GM18951 (cell line): ENCODE data around the gene DCAF7.

Source experiments
- POLR2A ChIP-seq: IDR thresholded peaks from 4 replicates; pipeline ENCODE4 v1.6.1; 2011; ENCODE audit warnings: mild to moderate bottlenecking; ENCODE audit not compliant: insufficient read length, insufficient read depth; ENCODE audit errors: extremely low read depth
- in situ Hi-C: fragments of 300-500 bp; cut with MboI; formaldehyde crosslinking; loops from one replicate; pipeline ENCODE4 v1.12.0; 2022; ENCODE audit warnings: low sequenced_read_pairs, mixed read lengths, inconsistent platforms; ENCODE audit not compliant: unreplicated experiment

DCAF7 gene

DNA sequence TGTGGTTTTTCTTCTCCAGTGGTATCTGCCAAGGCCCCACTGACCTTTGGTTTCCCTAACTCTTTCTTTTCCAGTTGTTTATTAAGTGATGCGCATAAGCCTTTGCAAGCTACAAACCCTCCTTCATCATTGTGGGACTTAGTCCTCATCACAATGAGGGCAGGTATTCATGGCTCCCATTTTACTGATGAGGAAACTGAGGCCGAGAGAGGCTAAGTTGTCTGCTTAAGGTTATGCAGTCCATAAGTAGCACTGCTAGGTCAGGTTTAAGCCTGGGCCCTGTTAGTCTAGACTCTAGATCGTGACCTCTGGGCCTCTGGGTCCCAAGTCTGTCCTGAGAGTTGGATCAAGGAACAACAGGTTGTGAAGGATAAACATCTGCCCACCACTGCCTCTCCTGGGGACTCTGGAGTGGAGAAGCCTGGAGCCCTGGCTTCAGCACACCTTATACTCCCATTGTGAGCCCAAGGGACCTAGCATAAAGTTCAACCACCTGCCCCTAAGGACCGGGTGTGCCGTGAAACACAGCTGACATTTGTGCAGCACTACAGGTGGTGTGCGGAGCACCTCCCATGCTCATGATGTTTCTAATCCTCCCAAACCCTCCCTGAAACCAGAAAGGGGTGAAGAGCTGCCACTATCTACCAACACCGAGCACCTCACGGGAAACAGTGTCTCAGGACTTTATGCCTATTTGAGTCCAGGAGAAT, 32.3 kb upstream of the DCAF7 start:
- TF ChIP-seq POLR2A = no peak
- in situ Hi-C loops = no loop called here

DNA sequence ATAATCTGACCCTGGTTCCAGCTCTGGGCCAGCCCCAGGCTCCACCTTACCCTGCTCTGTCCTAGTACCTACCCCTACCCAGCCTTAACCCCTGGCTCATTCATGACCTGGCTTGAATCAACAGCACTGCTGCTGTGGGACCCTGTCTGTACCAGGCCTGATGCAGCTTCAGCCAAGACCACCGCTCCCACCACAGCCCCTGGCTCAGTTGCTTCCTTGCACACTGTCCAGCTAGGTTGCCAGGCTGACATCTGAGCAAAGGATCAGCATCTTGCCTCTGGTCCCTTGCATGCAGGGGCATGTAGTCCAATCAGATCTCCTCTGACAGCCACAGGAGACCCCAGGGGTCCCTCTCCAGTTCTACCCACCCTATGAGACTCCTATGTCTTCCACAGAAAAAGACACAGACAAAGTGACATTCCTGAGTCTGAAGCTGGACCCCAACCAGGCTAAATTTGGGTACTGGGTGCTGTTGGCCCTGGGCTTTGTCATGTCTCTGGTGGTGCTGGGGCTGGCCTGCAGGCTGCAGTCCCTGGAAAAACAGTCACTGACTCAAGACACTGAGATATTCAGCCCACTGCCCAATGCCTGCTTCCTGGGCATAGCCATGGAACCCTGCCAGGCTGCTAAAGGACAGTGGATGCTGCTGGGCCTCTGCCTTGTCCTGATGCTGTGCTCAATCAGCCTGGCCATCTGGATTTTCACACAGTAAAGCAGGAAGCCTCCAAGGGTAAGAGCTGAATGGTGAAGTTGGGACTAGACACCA, 31.0 kb upstream of the DCAF7 start:
- in situ Hi-C loops = no loop called here

DNA sequence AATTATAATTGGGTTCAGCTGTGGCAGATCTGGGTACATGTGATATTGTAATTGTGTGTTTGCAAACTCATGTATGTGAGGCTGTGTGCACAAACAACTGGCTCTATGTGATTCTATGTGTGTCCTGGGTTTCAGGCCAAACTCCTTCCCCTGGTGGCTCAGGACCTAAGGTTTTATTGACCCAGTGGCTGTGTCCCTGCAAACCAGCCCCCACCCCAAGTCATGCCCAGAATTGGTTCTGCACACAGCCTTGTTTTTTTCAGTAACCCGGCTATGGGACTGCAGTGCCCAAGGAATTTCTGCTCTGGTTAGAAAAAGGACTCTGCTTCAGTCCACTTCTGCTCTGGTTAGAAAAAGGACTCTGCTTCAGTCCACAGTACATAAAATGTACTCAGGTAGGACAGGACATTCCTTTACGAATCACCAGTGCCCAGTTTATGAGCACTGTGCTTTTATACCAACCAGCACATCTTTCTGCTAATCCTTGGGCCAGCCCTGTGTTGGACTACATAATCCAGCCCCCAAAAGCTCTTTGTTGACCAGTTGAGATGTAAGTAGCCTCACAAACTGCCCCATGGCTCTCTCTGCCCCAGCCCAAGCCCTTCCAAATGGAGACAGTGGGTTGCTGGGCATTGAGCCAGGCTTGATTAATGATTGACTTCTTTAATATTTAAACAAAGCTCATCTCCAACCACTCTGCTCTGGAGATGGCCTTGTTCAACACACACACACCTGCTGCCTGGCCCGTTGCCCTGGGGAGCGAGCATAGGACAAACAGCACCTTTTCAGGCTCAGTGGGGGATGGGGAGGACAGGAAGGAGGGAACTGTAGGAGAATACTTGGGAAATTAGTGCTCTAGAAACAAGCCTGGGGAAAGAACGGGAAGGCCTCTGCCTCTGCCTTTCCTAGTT, 30.1 kb upstream of the DCAF7 start:
- in situ Hi-C loops = no loop called here
- no peak for TF ChIP-seq POLR2A

More for the DNA sequence above, 31.0 kb upstream of the DCAF7 start:
- no peak for TF ChIP-seq POLR2A

DNA sequence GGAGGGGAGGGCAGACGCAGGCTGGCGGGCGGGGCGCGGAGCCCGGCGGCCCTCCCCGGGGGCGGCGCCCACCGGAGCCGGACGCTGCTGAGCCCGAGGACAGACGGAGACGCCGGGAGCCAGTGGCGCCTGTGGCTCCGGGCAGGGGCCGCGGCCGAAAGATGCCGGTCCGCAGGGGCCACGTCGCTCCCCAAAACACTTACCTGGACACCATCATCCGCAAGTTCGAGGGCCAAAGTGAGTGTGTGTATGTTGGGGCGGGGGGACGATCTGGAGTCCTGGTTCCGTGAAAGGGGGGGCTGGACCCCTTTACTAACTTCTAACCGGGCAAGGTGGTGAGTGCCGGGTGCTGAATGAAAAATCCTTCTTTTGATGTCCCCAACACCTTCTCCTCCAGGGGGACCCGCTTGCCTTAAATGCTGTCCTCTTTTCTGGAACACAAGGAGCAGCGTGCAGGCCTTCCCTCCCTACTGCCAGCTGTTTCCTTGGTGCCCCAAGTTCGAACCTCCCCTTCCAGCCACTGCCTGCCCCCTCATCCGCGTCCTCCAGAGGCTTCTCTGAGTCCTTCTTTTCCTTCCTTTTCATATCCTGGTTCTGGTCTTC, 26.9 kb upstream of the DCAF7 start, which contains the start of gene KCNH6:
TSS of gene KCNH6 (plus strand) at position 106 of the 603 bp plus-strand sequence. CDS start at position 162, 56 bp downstream.
- in situ Hi-C loops = no loop called here
- TF ChIP-seq POLR2A = no peak

DNA sequence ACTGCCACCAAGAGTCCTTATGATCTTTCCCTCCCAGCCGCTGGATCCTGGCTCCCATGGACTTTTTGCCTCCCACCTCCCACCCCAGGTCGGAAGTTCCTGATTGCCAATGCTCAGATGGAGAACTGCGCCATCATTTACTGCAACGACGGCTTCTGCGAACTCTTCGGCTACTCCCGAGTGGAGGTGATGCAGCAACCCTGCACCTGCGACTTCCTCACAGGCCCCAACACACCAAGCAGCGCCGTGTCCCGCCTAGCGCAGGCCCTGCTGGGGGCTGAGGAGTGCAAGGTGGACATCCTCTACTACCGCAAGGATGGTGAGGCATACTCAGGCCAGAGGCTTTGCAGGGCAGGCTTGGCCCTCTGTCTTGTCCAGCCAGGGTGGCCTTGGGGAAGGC, 26.2 kb upstream of the DCAF7 start:
- in situ Hi-C loops = no loop called here
- no peak for TF ChIP-seq POLR2A

DNA sequence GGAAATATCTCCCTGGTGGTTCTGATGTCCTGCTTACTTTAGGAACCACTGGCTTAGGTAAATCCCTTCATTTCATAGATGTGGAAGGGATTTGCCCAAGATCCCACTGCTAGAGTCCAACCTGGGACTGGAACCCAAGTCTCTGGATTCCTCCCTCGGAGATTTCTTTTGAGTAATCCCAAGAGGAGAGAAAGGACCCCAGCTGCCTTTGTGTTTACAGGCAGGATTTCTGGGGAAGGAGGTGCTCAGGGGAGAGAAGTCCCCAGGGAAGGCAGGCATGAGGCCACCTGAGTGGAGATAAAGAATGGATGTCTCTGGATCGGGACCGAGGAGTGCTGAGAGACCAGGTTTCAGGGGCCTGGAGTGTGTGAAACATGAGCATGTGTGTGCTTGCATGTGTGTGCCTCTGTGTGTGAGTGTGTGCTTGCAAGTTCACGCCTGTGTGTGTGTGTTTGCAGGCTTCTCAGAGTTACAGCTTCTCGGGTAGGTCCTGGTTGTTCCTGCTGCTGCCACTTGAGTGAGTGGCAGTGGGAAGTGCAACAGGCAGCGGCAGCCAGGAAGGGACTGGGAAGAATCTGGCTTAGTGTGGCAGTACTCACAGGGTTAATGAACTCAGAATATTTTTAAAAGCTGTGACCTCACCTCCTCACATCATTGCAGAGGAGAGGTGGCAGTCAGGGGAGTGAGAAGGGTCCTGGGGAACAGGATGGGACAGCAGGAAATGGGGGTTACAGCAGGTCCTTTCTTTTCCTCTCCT, 24.9 kb upstream of the DCAF7 start:
- in situ Hi-C loops = no loop called here
- no peak for TF ChIP-seq POLR2A

DNA sequence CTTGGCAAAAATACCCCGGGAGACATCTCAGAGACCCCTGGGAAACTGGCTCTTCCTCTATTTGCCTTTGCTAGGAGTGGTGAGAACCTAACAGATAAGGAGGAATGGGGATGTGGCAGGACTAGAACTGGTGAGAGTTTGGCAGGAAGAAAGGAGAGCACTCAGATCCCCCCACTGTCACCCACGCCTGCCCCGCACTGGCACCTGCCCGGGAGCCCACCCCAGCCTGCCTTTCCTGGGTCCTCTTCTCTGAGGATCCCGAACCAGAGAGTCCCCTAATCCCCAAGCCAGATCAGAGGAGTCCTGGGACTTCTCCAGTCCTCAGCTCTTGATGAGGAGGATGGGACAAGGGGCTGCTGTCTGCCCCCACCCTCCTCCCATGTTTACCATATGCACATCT, 23.4 kb upstream of the DCAF7 start:
- in situ Hi-C loops = no loop called here
- no peak for TF ChIP-seq POLR2A

DNA sequence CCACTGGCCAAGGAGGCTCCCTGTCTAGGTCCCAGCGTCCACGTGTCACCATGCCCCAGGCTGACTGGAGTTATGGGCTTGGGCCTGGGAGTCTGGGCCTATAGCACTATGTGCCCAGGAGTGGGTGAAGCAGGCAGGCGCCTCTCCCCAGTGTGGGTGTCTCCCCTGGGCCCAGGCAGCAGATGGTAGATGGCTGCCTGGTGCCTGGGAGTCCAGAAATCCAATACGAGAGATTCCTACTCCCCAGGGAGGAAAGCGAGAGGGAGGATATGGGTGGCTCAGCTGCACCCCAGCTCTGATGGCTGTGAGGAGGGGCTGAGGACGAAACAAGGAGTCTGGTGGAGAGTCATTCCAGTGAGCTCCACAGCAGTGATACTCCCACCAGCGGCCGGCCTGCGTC, 22.1 kb upstream of the DCAF7 start:
- no peak for TF ChIP-seq POLR2A
- in situ Hi-C loops = no loop called here

DNA sequence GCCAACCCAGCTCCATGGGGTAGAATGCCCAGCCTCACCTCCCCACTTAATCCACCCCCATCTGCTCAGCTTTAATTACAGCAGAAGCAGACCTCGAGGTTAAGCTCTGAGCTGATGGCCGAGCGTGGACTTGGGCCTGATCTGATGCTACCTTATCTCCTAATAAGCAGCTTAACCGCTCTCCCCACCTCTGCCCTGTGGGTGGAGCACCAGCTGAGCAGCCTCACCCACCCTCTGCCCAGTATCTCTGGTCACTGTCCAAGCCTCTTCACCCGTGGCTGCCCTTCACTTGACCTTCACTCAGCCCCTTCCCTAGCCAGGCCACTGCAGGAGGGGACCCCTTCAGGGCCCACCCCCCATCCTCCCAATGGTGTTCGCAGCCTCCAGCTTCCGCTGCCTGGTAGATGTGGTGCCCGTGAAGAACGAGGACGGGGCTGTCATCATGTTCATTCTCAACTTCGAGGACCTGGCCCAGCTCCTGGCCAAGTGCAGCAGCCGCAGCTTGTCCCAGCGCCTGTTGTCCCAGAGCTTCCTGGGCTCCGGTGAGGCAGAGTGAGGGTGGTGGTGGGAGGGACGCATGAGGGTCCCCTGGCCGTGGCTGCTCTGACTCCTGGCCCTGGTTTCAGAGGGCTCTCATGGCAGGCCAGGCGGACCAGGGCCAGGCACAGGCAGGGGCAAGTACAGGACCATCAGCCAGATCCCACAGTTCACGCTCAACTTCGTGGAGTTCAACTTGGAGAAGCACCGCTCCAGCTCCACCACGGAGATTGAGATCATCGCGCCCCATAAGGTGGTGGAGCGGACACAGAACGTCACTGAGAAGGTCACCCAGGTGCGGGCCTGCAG, 20.3 kb upstream of the DCAF7 start:
- in situ Hi-C loops = no loop called here
- no peak for TF ChIP-seq POLR2A

DNA sequence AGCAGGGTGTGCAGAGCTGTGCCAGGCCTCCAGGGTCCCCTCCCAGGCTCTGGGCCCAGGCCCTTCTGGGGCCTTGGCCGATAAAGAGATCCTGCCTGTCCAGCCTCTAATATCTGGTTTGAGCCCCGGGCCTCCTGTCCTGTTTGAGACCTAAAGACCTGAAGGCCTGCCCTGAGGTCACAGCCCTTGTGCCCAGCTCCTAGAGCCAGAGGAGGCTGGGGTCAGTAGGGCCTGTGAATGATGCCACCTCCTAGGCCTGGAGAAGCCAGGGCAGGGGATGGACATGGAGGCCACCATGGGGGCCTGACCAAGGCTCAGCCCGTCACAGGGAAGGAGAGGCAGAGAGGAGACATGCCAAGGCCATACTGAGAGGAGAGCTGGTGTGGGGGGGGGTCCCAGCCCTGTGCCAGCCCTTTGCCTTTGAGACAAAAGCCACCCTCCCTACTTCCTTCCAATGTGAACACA, 19.7 kb upstream of the DCAF7 start:
- in situ Hi-C loops = no loop called here

More for the DNA sequence above, 19.7 kb upstream of the DCAF7 start:
- TF ChIP-seq POLR2A = no peak
